Mesenchymal stem cell (in vitro differentiated cells and primary cell): ENCODE results near the gene COPB1.
A peak's percentile ranks its signal among the peaks of the same experiment; 100 is the strongest.

Experiments
- DNase-seq: peaks from one replicate; pipeline ENCODE4 v3.0.0-alpha.2; 2013
- H2AFZ ChIP-seq: one replicate; pipeline ENCODE4 v1.6.1; 2013; ENCODE audit warnings: low read depth, mild to moderate bottlenecking, control low read depth, inconsistent platforms, low read length, moderate library complexity
- H2AK5ac ChIP-seq: 2 replicates; pipeline ENCODE4 v1.6.1; 2013; ENCODE audit warnings: low read length, moderate library complexity, mild to moderate bottlenecking, inconsistent platforms; ENCODE audit not compliant: severe bottlenecking
- H2BK120ac ChIP-seq: one replicate; pipeline ENCODE4 v1.6.1; 2013; ENCODE audit warnings: low read depth, mild to moderate bottlenecking, inconsistent platforms, low read length, moderate library complexity
- H2BK12ac ChIP-seq, 2 experiments: one replicate each; pipeline ENCODE4 v1.6.1; 2013; ENCODE audit warnings: inconsistent platforms in 2 of 2, low read length in 2 of 2, mild to moderate bottlenecking in 2 of 2, moderate library complexity in 2 of 2, control low read depth in 1 of 2
- H2BK15ac ChIP-seq: one replicate; pipeline ENCODE4 v1.6.1; 2013; ENCODE audit warnings: mild to moderate bottlenecking, low read depth, inconsistent platforms; ENCODE audit not compliant: poor library complexity, severe bottlenecking
- H2BK5ac ChIP-seq: 2 replicates; pipeline ENCODE4 v1.6.1; 2013; ENCODE audit warnings: low read depth, mild to moderate bottlenecking, low read length, control low read depth, inconsistent platforms; ENCODE audit not compliant: poor library complexity, severe bottlenecking
- H3K14ac ChIP-seq, 2 experiments: one replicate each; pipeline ENCODE4 v1.6.1; 2013; ENCODE audit warnings: inconsistent platforms in 2 of 2, low read length in 2 of 2, control low read depth in 1 of 2, mild to moderate bottlenecking in 1 of 2, moderate library complexity in 1 of 2
- H3K18ac ChIP-seq, 2 experiments: one replicate each; pipeline ENCODE4 v1.6.1; 2013; ENCODE audit warnings: inconsistent platforms in 2 of 2, low read length in 2 of 2, control low read depth in 1 of 2, low read depth in 1 of 2, mild to moderate bottlenecking in 1 of 2
- H3K23ac ChIP-seq, 2 experiments: one replicate each; pipeline ENCODE4 v1.6.1; 2013; ENCODE audit warnings: inconsistent platforms in 2 of 2, low read length in 2 of 2, mild to moderate bottlenecking in 2 of 2, moderate library complexity in 2 of 2, control low read depth in 1 of 2
- H3K27ac ChIP-seq: 2 replicates; pipeline ENCODE4 v1.5.1; 2013; ENCODE audit warnings: mild to moderate bottlenecking, moderate library complexity, low read length, control low read depth, inconsistent platforms; ENCODE audit not compliant: poor library complexity, severe bottlenecking
- H3K27me3 ChIP-seq, 2 experiments: 2 replicates each; pipeline versions ENCODE4 v1.6.1 to v1.7.0; 2013; ENCODE audit warnings: low read length in 2 of 2, mild to moderate bottlenecking in 2 of 2, moderate library complexity in 2 of 2, control low read depth in 1 of 2, inconsistent platforms in 1 of 2; ENCODE audit not compliant: control insufficient read depth in 1 of 2, insufficient read depth in 1 of 2
- H3K36me3 ChIP-seq, 2 experiments: 2 replicates each; pipeline versions ENCODE4 v1.6.1 to v1.7.0; 2013; ENCODE audit warnings: low read length in 2 of 2, control low read depth in 1 of 2, inconsistent platforms in 1 of 2, low read depth in 1 of 2, mild to moderate bottlenecking in 1 of 2; ENCODE audit not compliant: insufficient read depth in 2 of 2, control insufficient read depth in 1 of 2
- H3K4ac ChIP-seq, 2 experiments: one replicate each; pipeline ENCODE4 v1.6.1; 2013; ENCODE audit warnings: inconsistent platforms in 2 of 2, low read length in 2 of 2, mild to moderate bottlenecking in 2 of 2, moderate library complexity in 2 of 2, control low read depth in 1 of 2, low read depth in 1 of 2
- H3K4me1 ChIP-seq: 2 replicates; pipeline ENCODE4 v1.6.1; 2013; ENCODE audit warnings: low read depth, low read length, control low read depth; ENCODE audit not compliant: control insufficient read depth, insufficient read depth
- H3K4me2 ChIP-seq: 2 replicates; pipeline ENCODE4 v1.6.1; 2013; ENCODE audit warnings: low read length, mild to moderate bottlenecking, inconsistent platforms; ENCODE audit not compliant: poor library complexity, severe bottlenecking
- H3K4me3 ChIP-seq, 2 experiments: 2 replicates each; pipeline versions ENCODE4 v1.5.1 to v1.7.0; 2013; ENCODE audit warnings: low read length in 2 of 2, mild to moderate bottlenecking in 2 of 2, control low read depth in 1 of 2, low read depth in 1 of 2; ENCODE audit not compliant: insufficient read depth in 1 of 2
- H3K79me1 ChIP-seq: replicated peaks from 2 replicates; pipeline ENCODE4 v1.6.1; 2013; ENCODE audit warnings: mild to moderate bottlenecking, control low read depth, low read length, inconsistent platforms; ENCODE audit not compliant: poor library complexity, severe bottlenecking
- H3K9ac ChIP-seq: 2 replicates; pipeline ENCODE4 v1.7.0; 2013; ENCODE audit warnings: mild to moderate bottlenecking, low read length, moderate library complexity
- H3K9me3 ChIP-seq: 2 replicates; pipeline ENCODE4 v1.7.0; 2013; ENCODE audit warnings: mild to moderate bottlenecking, low read length; ENCODE audit not compliant: control insufficient read depth
- H4K8ac ChIP-seq: one replicate; pipeline ENCODE4 v1.6.1; 2013; ENCODE audit warnings: inconsistent platforms, mild to moderate bottlenecking, low read length, moderate library complexity
- H4K91ac ChIP-seq: one replicate; pipeline ENCODE4 v1.6.1; 2013; ENCODE audit warnings: mild to moderate bottlenecking, low read length, inconsistent platforms
- WGBS: methylation state at CpG from one replicate; pipeline ENCODE4 v1.1.7; 2013; ENCODE audit warnings: mixed read lengths; 5-methylcytosine and 5-hydroxymethylcytosine counted together

Gene COPB1

GRCh38 chr11:14518820-14519219, 19.2 kb upstream of the COPB1 start:
- H2BK5ac ChIP-seq, result no peak overlapping the region
- no peak overlapping the region for H2BK120ac ChIP-seq
- H3K23ac ChIP-seq, result no peak overlapping the region
- H3K4me3 ChIP-seq, result peak overlapping the region in 1 of 2 experiments; percentile 96
- no peak overlapping the region for H2BK15ac ChIP-seq
- no peak overlapping the region for H4K8ac ChIP-seq
- peaks cover 10 to 45% of the 10 kb centered on the region in 2 experiments for H3K36me3 ChIP-seq
- no peak overlapping the region for H3K27ac ChIP-seq
- H2BK12ac ChIP-seq, result no peak overlapping the region
- H4K91ac ChIP-seq, result no peak overlapping the region
- no peak overlapping the region for H3K18ac ChIP-seq
- no peak overlapping the region for H3K14ac ChIP-seq
- H2AFZ ChIP-seq, result no peak overlapping the region
- DNase-seq, result no peak
- H3K4ac ChIP-seq, result no peak overlapping the region
- H3K79me1 ChIP-seq, result peaks cover 4% of the 10 kb centered on the region
- peak overlapping the region; percentile 100 for H3K9ac ChIP-seq
- no peak overlapping the region for H2AK5ac ChIP-seq
- H3K9me3 ChIP-seq, result no peaks in the 10 kb centered on the region
- no peaks in the 10 kb centered on the region for H3K27me3 ChIP-seq
- peak overlapping the region; percentile 16 for H3K4me2 ChIP-seq
- WGBS, result 94% methylated on average over 2 of the region's 3 CpGs
- H3K4me1 ChIP-seq, result peaks cover 5% of the 10 kb centered on the region

- Histone ChIP-seq H4K91ac (no peak overlapping the region), H2BK5ac (no peak overlapping the region), H3K4ac (no peak overlapping the region), H2AFZ (no peak overlapping the region), H2BK12ac (no peak overlapping the region), H3K27me3 (no peaks in the 10 kb centered on the region), H3K4me2 (no peak overlapping the region), H3K79me1 (peaks cover 13% of the 10 kb centered on the region), H3K18ac (no peak overlapping the region), H2BK15ac (no peak overlapping the region), H3K36me3 (peaks cover 13 to 92% of the 10 kb centered on the region in 2 experiments), H3K9ac (no peak overlapping the region), H3K27ac (no peak overlapping the region), H3K4me1 (peaks cover 3% of the 10 kb centered on the region), H3K14ac (no peak overlapping the region), H3K4me3 (no peak overlapping the region), H3K23ac (no peak overlapping the region), H4K8ac (no peak overlapping the region), H2AK5ac (no peak overlapping the region), H2BK120ac (no peak overlapping the region), H3K9me3 (no peaks in the 10 kb centered on the region)
- WGBS, result no CpG with 5 or more reads among the region's 4 CpGs
- no peak for DNase-seq
Observed at GRCh38 chr11:14513800-14514199, 14.2 kb upstream of the COPB1 start.

- H3K4me1 ChIP-seq, result peaks cover 1% of the 10 kb centered on the region
- 91% methylated on average over 3 of the region's 3 CpGs for WGBS
- H3K9me3 ChIP-seq, result no peaks in the 10 kb centered on the region
- no peak overlapping the region for H2BK15ac ChIP-seq
- no peaks in the 10 kb centered on the region for H3K27me3 ChIP-seq
- no peak overlapping the region for H4K91ac ChIP-seq
- peak; percentile 20 for DNase-seq
- no peak overlapping the region for H3K4ac ChIP-seq
- H2AFZ ChIP-seq, result no peak overlapping the region
- no peak overlapping the region for H3K14ac ChIP-seq
- no peak overlapping the region for H3K4me3 ChIP-seq
- H3K18ac ChIP-seq, result no peak overlapping the region
- H3K4me2 ChIP-seq, result no peak overlapping the region
- H3K27ac ChIP-seq, result no peak overlapping the region
- no peak overlapping the region for H2BK120ac ChIP-seq
- no peak overlapping the region for H2BK5ac ChIP-seq
- peaks cover 17 to 84% of the 10 kb centered on the region in 2 experiments for H3K36me3 ChIP-seq
- no peak overlapping the region for H2AK5ac ChIP-seq
- H4K8ac ChIP-seq, result no peak overlapping the region
- no peak overlapping the region for H3K23ac ChIP-seq
- peaks cover 14% of the 10 kb centered on the region for H3K79me1 ChIP-seq
- H2BK12ac ChIP-seq, result no peak overlapping the region
- no peak overlapping the region for H3K9ac ChIP-seq
Observed at GRCh38 chr11:14506532-14506931, 6.9 kb upstream of the COPB1 start.

- no peak overlapping the region for H2BK12ac ChIP-seq
- no peak overlapping the region for H4K8ac ChIP-seq
- no peaks in the 10 kb centered on the region for H3K27me3 ChIP-seq
- peaks cover 1% of the 10 kb centered on the region for H3K4me1 ChIP-seq
- H3K4me2 ChIP-seq, result no peak overlapping the region
- no peak overlapping the region for H2AK5ac ChIP-seq
- no peaks in the 10 kb centered on the region for H3K9me3 ChIP-seq
- 100% methylated on average over 1 of the region's 1 CpG for WGBS
- no peak overlapping the region for H2BK15ac ChIP-seq
- no peak for DNase-seq
- H3K23ac ChIP-seq, result no peak overlapping the region
- peaks cover 7% of the 10 kb centered on the region for H3K79me1 ChIP-seq
- no peak overlapping the region for H2AFZ ChIP-seq
- peaks cover 13 to 57% of the 10 kb centered on the region in 2 experiments for H3K36me3 ChIP-seq
- H3K18ac ChIP-seq, result no peak overlapping the region
- no peak overlapping the region for H2BK120ac ChIP-seq
- no peak overlapping the region for H2BK5ac ChIP-seq
- H3K9ac ChIP-seq, result no peak overlapping the region
- H3K14ac ChIP-seq, result no peak overlapping the region
- no peak overlapping the region for H3K27ac ChIP-seq
- H3K4ac ChIP-seq, result no peak overlapping the region
- no peak overlapping the region for H3K4me3 ChIP-seq
- no peak overlapping the region for H4K91ac ChIP-seq
Observed at GRCh38 chr11:14503023-14503422, 3.4 kb upstream of the COPB1 start.
